Cardiac muscle cell (in vitro differentiated cells and primary cell): ENCODE results near the gene TNK1. TPM values are rescaled to one million over a fixed set of nuclear protein-coding genes. Genes with fewer than 3 reads are reported as not detected.

Source experiments
- DNase-seq, 2 donors: peaks; one replicate each; pipeline versions ENCODE4 v3.0.0 to v3.0.0-alpha.2; 2010 to 2017; ENCODE audit warnings: low read depth in 1 of 2, low spot score in 1 of 2
- H3K27ac ChIP-seq: fragments of 200-600 bp; sonication (generic); 2 replicates; pipeline ENCODE4 v1.5.1; 2016
- H3K27me3 ChIP-seq: fragments of 200-600 bp; sonication (generic); 2 replicates; pipeline ENCODE4 v1.6.0; 2016; ENCODE audit warnings: control low read depth
- H3K36me3 ChIP-seq: fragments of 200-600 bp; sonication (generic); 2 replicates; pipeline ENCODE4 v1.5.1; 2016; ENCODE audit warnings: control low read depth
- H3K4me1 ChIP-seq: fragments of 200-600 bp; sonication (generic); 2 replicates; pipeline ENCODE4 v1.8.1; 2017; ENCODE audit warnings: low read depth, mild to moderate bottlenecking, mixed run types
- H3K4me3 ChIP-seq: fragments of 200-600 bp; sonication (generic); 2 replicates; pipeline ENCODE4 v1.5.1; 2016; ENCODE audit warnings: mild to moderate bottlenecking
- H3K9me3 ChIP-seq: fragments of 200-600 bp; sonication (generic); 2 replicates; pipeline ENCODE4 v1.5.1; 2017; ENCODE audit warnings: low read depth, mild to moderate bottlenecking, control low read depth
- CTCF ChIP-seq: IDR thresholded peaks from 2 replicates; pipeline ENCODE4 v1.5.1; 2012; ENCODE audit warnings: low read depth, mild to moderate bottlenecking, low read length
- polyA plus RNA-seq: library from polyadenylated mRNA; unstranded; fragments of >200 nt; fragmentation: Nextera tagmentation; extraction: Ambion mirVana; gene quantifications from 2 replicates; pipeline ENCODE4 v1.2.1, GENCODE V29; 2016
- total RNA-seq: library from RNA; depleted of rRNA; stranded (reverse); fragments of >200 nt; gene quantifications from 2 replicates; pipeline ENCODE4 v1.2.3, GENCODE V29; 2016

The TNK1 gene
- total and polyA plus RNA-seq, 2 experiments from 2014 or later, result 2.6 to 2.9 TPM

- no peaks in the 10 kb centered on the region for H3K4me1 ChIP-seq
- no peak overlapping the region for H3K4me3 ChIP-seq
- no peaks in the 10 kb centered on the region for H3K9me3 ChIP-seq
- DNase-seq, result no peak
- TF ChIP-seq CTCF, result no peak
- H3K36me3 ChIP-seq, result peaks cover 9% of the 10 kb centered on the region
- no peaks in the 10 kb centered on the region for H3K27me3 ChIP-seq
- H3K27ac ChIP-seq, result no peak overlapping the region
Observed at GRCh38 chr17:7415784-7416183, 34.9 kb downstream of the TNK1 start.

GRCh38 chr17:7416323-7416722, 35.4 kb downstream of the TNK1 start:
- H3K9me3 ChIP-seq, result no peaks in the 10 kb centered on the region
- peaks cover 9% of the 10 kb centered on the region for H3K36me3 ChIP-seq
- TF ChIP-seq CTCF, result no peak
- H3K27ac ChIP-seq, result no peak overlapping the region
- no peak for DNase-seq
- no peaks in the 10 kb centered on the region for H3K27me3 ChIP-seq
- no peaks in the 10 kb centered on the region for H3K4me1 ChIP-seq
- no peak overlapping the region for H3K4me3 ChIP-seq

GRCh38 chr17:7417056-7417655, 36.3 kb downstream of the TNK1 start:
- no peak for DNase-seq
- H3K4me3 ChIP-seq, result no peak overlapping the region
- no peaks in the 10 kb centered on the region for H3K4me1 ChIP-seq
- TF ChIP-seq CTCF, result no peak
- no peaks in the 10 kb centered on the region for H3K27me3 ChIP-seq
- H3K27ac ChIP-seq, result no peak overlapping the region
- H3K36me3 ChIP-seq, result peaks cover 9% of the 10 kb centered on the region
- H3K9me3 ChIP-seq, result no peaks in the 10 kb centered on the region

GRCh38 chr17:7418472-7419152, 37.7 kb downstream of the TNK1 start:
- Histone ChIP-seq H3K9me3 (no peaks in the 10 kb centered on the region), H3K4me3 (no peak overlapping the region), H3K27ac (no peak overlapping the region), H3K36me3 (peaks cover 9% of the 10 kb centered on the region), H3K27me3 (no peaks in the 10 kb centered on the region), H3K4me1 (no peaks in the 10 kb centered on the region)
- no peak for TF ChIP-seq CTCF
- DNase-seq, result no peak

- Histone ChIP-seq H3K36me3 (peaks cover 9% of the 10 kb centered on the region), H3K4me1 (no peaks in the 10 kb centered on the region), H3K9me3 (no peaks in the 10 kb centered on the region), H3K4me3 (no peak within 1 kb of the TSS), H3K27ac (no peak within 1 kb of the TSS), H3K27me3 (no peaks in the 10 kb centered on the region)
- TF ChIP-seq CTCF, result no peak
- DNase-seq, result no peak
Observed at GRCh38 chr17:7419819-7420610, 39.1 kb downstream of the TNK1 start, which contains the start of gene SPEM1. Gene SPEM1, plus strand, starts transcription at chr17:7420324. Its CDS starts 61 bp downstream, at chr17:7420385.
